ENCODE measurements around the gene MARCHF3. TPM values are rescaled to one million over a fixed set of nuclear protein-coding genes. Genes with fewer than 3 reads are reported as not detected.
"Not testable (repeated sequence)": the region's sequence is repeated elsewhere in the genome, so short reads cannot be mapped to it uniquely, and the experiment has no call there.

MARCHF3 gene
- total RNA-seq, 2 experiments from 2014 or later, result 4.0 to 4.4 TPM

GRCh38 chr5:126866851-126867636 is 163.3 kb downstream of the MARCHF3 start:
- no peaks in the 10 kb centered on the region for H3K36me3 Mint-ChIP-seq
- ChIA-PET CTCF (interaction anchor here (0.6 kb wide), 1 partner anchor 236 kb away, joined by 5 read pairs; no protein-coding TSS in a partner anchor), POLR2A (no interaction called here)
- peaks cover 9% of the 10 kb centered on the region for H3K4me1 Mint-ChIP-seq (ENCODE audit: low read depth)
- no peak for DNase-seq
- H3K9me3 Mint-ChIP-seq, result no peaks in the 10 kb centered on the region
- H3K4me3 Mint-ChIP-seq, result no peak overlapping the region
- no peaks in the 10 kb centered on the region for H3K27me3 Mint-ChIP-seq
- no peak overlapping the region for H3K27ac Mint-ChIP-seq
- intact Hi-C loops (cut with micrococcal nuclease), result no loop called here

- Mint-ChIP-seq H3K27ac (no peak overlapping the region), H3K36me3 (no peaks in the 10 kb centered on the region), H3K4me3 (no peak overlapping the region), H3K4me1 (ENCODE audit: low read depth) (peaks cover 9% of the 10 kb centered on the region), H3K9me3 (no peaks in the 10 kb centered on the region), H3K27me3 (no peaks in the 10 kb centered on the region)
- CTCF ChIA-PET, result interaction anchor here (1.0 kb wide), 1 partner anchor 448 kb away, joined by 4 read pairs; no protein-coding TSS in a partner anchor
- no peak for DNase-seq
- POLR2A ChIA-PET, result no interaction called here
- intact Hi-C loops (cut with micrococcal nuclease), result no loop called here
Measured at GRCh38 chr5:126865299-126865698, 165.1 kb downstream of the MARCHF3 start.

- no peak for DNase-seq
- ChIA-PET POLR2A (no interaction called here), CTCF (no interaction called here)
- no peak overlapping the region for H3K4me3 Mint-ChIP-seq
- intact Hi-C loops (cut with micrococcal nuclease), result no loop called here
- no peak overlapping the region for H3K27ac Mint-ChIP-seq
- H3K9me3 Mint-ChIP-seq, result no peaks in the 10 kb centered on the region
- no peaks in the 10 kb centered on the region for H3K36me3 Mint-ChIP-seq
- H3K27me3 Mint-ChIP-seq, result no peaks in the 10 kb centered on the region
- H3K4me1 Mint-ChIP-seq (ENCODE audit: low read depth), result peaks cover 7% of the 10 kb centered on the region
Measured at GRCh38 chr5:126864042-126864688, 166.2 kb downstream of the MARCHF3 start.

- Mint-ChIP-seq H3K9me3 (no peaks in the 10 kb centered on the region), H3K27ac (no peak overlapping the region), H3K27me3 (no peaks in the 10 kb centered on the region), H3K4me3 (no peak overlapping the region), H3K4me1 (ENCODE audit: low read depth) (no peaks in the 10 kb centered on the region), H3K36me3 (no peaks in the 10 kb centered on the region)
- CTCF ChIA-PET, result no interaction called here
- POLR2A ChIA-PET, result no interaction called here
- intact Hi-C loops (cut with micrococcal nuclease), result no loop called here
- no peak for DNase-seq
Measured at GRCh38 chr5:126863402-126863801, 167.0 kb downstream of the MARCHF3 start.

- CTCF ChIA-PET, result no interaction called here
- Mint-ChIP-seq H3K9me3 (no peaks in the 10 kb centered on the region), H3K27ac (no peak overlapping the region), H3K4me1 (ENCODE audit: low read depth) (peaks cover 14% of the 10 kb centered on the region), H3K36me3 (peaks cover 13% of the 10 kb centered on the region), H3K4me3 (no peak overlapping the region), H3K27me3 (no peaks in the 10 kb centered on the region)
- POLR2A ChIA-PET, result no interaction called here
- intact Hi-C loops (cut with micrococcal nuclease), result no loop called here
- no peak for DNase-seq
Measured at GRCh38 chr5:126858441-126858840, 171.9 kb downstream of the MARCHF3 start.

- H3K36me3 Mint-ChIP-seq, result peaks cover 13% of the 10 kb centered on the region
Measured at GRCh38 chr5:126857472-126858410, 172.6 kb downstream of the MARCHF3 start.

GRCh38 chr5:126855266-126855665 is 175.1 kb downstream of the MARCHF3 start:
- Mint-ChIP-seq H3K4me3 (no peak overlapping the region), H3K9me3 (no peaks in the 10 kb centered on the region)
- no peak for DNase-seq

More at GRCh38 chr5:126857472-126858410, 172.6 kb downstream of the MARCHF3 start:
- Mint-ChIP-seq H3K27me3 (no peaks in the 10 kb centered on the region), H3K4me3 (no peak overlapping the region), H3K9me3 (no peaks in the 10 kb centered on the region), H3K27ac (no peak overlapping the region), H3K4me1 (ENCODE audit: low read depth) (peaks cover 21% of the 10 kb centered on the region)
- intact Hi-C loops (cut with micrococcal nuclease), result no loop called here
- DNase-seq, result no peak
- CTCF ChIA-PET, result no interaction called here
- POLR2A ChIA-PET, result no interaction called here

GRCh38 chr5:126854526-126855110 is 175.7 kb downstream of the MARCHF3 start:
- peaks cover 42% of the 10 kb centered on the region for H3K4me1 Mint-ChIP-seq (ENCODE audit: low read depth)
- H3K4me3 Mint-ChIP-seq, result no peak overlapping the region
- no peak overlapping the region for H3K27ac Mint-ChIP-seq
- intact Hi-C loops (cut with micrococcal nuclease), result loop anchor here (5.0 kb wide), 1 partner anchor 173 kb away; no protein-coding TSS in a partner anchor
- DNase-seq, result no peak
- ChIA-PET CTCF (interaction anchor here (1.2 kb wide), 1 partner anchor 254 kb away, joined by 3 read pairs; the partner anchor contains the start of gene PHAX), POLR2A (interaction anchor here (2.1 kb wide), 1 partner anchor 76 kb away, joined by 6 read pairs; no protein-coding TSS in a partner anchor)
- H3K27me3 Mint-ChIP-seq, result no peaks in the 10 kb centered on the region
- H3K36me3 Mint-ChIP-seq, result peaks cover 13% of the 10 kb centered on the region
- H3K9me3 Mint-ChIP-seq, result no peaks in the 10 kb centered on the region

More at GRCh38 chr5:126855266-126855665, 175.1 kb downstream of the MARCHF3 start:
- ChIA-PET CTCF (no interaction called here), POLR2A (no interaction called here)
- peaks cover 13% of the 10 kb centered on the region for H3K36me3 Mint-ChIP-seq
- intact Hi-C loops (cut with micrococcal nuclease), result no loop called here
- peaks cover 42% of the 10 kb centered on the region for H3K4me1 Mint-ChIP-seq (ENCODE audit: low read depth)
- H3K27ac Mint-ChIP-seq, result no peak overlapping the region
- no peaks in the 10 kb centered on the region for H3K27me3 Mint-ChIP-seq

GRCh38 chr5:126853541-126854307 is 176.6 kb downstream of the MARCHF3 start:
- ChIA-PET POLR2A (interaction anchor here (2.1 kb wide), 1 partner anchor 75 kb away, joined by 6 read pairs; no protein-coding TSS in a partner anchor), CTCF (interaction anchor here (1.2 kb wide), 1 partner anchor 253 kb away, joined by 3 read pairs; the partner anchor contains the start of gene PHAX)
- H3K27me3 Mint-ChIP-seq, H3K9me3 Mint-ChIP-seq: not testable (repeated sequence)
- Mint-ChIP-seq H3K27ac (peak overlapping the region; percentile 57), H3K36me3 (peaks cover 13% of the 10 kb centered on the region), H3K4me1 (ENCODE audit: low read depth) (peaks cover 42% of the 10 kb centered on the region), H3K4me3 (peak overlapping the region; percentile 63)
- intact Hi-C loops (cut with micrococcal nuclease), result loop anchor here (5.0 kb wide), 1 partner anchor 174 kb away; no protein-coding TSS in a partner anchor
- peak; percentile 33 for DNase-seq

GRCh38 chr5:126852841-126853271 is 177.5 kb downstream of the MARCHF3 start:
- H3K4me1 Mint-ChIP-seq (ENCODE audit: low read depth), result peaks cover 42% of the 10 kb centered on the region
- H3K9me3 Mint-ChIP-seq, result no peaks in the 10 kb centered on the region
- DNase-seq, result no peak
- ChIA-PET CTCF (no interaction called here), POLR2A (interaction anchor here (2.1 kb wide), 1 partner anchor 75 kb away, joined by 6 read pairs; no protein-coding TSS in a partner anchor)
- peak overlapping the region; percentile 1 for H3K4me3 Mint-ChIP-seq
- intact Hi-C loops (cut with micrococcal nuclease), result loop anchor here (5.0 kb wide), 1 partner anchor 174 kb away; no protein-coding TSS in a partner anchor
- H3K27me3 Mint-ChIP-seq, result no peaks in the 10 kb centered on the region
- H3K36me3 Mint-ChIP-seq, result peaks cover 13% of the 10 kb centered on the region
- H3K27ac Mint-ChIP-seq, result peak overlapping the region; percentile 65
